ENCODE results near the gene CFAP46.

GRCh38 chr10:132849546-132850031, 92.8 kb downstream of the CFAP46 start:
- TF ChIP-seq, protein P1, sequence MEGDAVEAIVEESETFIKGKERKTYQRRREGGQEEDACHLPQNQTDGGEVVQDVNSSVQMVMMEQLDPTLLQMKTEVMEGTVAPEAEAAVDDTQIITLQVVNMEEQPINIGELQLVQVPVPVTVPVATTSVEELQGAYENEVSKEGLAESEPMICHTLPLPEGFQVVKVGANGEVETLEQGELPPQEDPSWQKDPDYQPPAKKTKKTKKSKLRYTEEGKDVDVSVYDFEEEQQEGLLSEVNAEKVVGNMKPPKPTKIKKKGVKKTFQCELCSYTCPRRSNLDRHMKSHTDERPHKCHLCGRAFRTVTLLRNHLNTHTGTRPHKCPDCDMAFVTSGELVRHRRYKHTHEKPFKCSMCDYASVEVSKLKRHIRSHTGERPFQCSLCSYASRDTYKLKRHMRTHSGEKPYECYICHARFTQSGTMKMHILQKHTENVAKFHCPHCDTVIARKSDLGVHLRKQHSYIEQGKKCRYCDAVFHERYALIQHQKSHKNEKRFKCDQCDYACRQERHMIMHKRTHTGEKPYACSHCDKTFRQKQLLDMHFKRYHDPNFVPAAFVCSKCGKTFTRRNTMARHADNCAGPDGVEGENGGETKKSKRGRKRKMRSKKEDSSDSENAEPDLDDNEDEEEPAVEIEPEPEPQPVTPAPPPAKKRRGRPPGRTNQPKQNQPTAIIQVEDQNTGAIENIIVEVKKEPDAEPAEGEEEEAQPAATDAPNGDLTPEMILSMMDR (conservative IDR thresholded peaks at IDR 0.05; ENCODE audit: low read depth, low read length), result no peak
- no peak for TF ChIP-seq RFX5 (IDR thresholded peaks at IDR 0.05; ENCODE audit: low read depth, low read length)
- TF ChIP-seq POLR2A (IDR thresholded peaks at IDR 0.05; ENCODE audit: low read depth, low read length), result no peak
- no peak for TF ChIP-seq MXI1 (IDR thresholded peaks at IDR 0.05; ENCODE audit: borderline replicate concordance, low read depth, low read length)
- TF ChIP-seq RCOR1 (IDR thresholded peaks at IDR 0.05; ENCODE audit: insufficient replicate concordance, low read length), result no peak
- TF ChIP-seq MAFK (IDR thresholded peaks at IDR 0.05; ENCODE audit: low read depth, low read length), result no peak
- TF ChIP-seq, protein P2, sequence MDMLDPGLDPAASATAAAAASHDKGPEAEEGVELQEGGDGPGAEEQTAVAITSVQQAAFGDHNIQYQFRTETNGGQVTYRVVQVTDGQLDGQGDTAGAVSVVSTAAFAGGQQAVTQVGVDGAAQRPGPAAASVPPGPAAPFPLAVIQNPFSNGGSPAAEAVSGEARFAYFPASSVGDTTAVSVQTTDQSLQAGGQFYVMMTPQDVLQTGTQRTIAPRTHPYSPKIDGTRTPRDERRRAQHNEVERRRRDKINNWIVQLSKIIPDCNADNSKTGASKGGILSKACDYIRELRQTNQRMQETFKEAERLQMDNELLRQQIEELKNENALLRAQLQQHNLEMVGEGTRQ (IDR thresholded peaks at IDR 0.05; ENCODE audit: low read depth, low read length), result no peak
